MCF 10A (cell line): ENCODE measurements around the gene WNT7B. TPM values are rescaled to one million over a fixed set of nuclear protein-coding genes. Genes with fewer than 3 reads are reported as not detected.
A peak's percentile ranks its signal among the peaks of the same experiment; 100 is the strongest.

Experiments
- BruUV-seq: library from RNA; stranded (reverse); fragments of 400-500 nt; replicated peaks from 2 replicates; lab custom pipeline; 2021; lab: Mats Ljungman, UMichigan
- CTCF ChIA-PET: fragments of 300-600 bp; sonication (Branson Sonifier 250); formaldehyde crosslinking; extraction: SDS; loops from one replicate; lab custom pipeline; 2021; ENCODE audit warnings: antibody characterized with exemption, inconsistent platforms; lab: Yijun Ruan, JAX
- POLR2A ChIA-PET: fragments of 300-600, 350-650 bp; sonication (Branson Sonifier 250); formaldehyde crosslinking; extraction: SDS; loops from one replicate; lab custom pipeline; 2020; ENCODE audit warnings: antibody characterized with exemption, inconsistent platforms; lab: Yijun Ruan, JAX
- DNase-seq: peaks from one replicate; pipeline ENCODE4 v3.0.0-alpha.2; 2018; ENCODE audit not compliant: unreplicated experiment
- H3K27ac Mint-ChIP-seq: one replicate; pipeline ENCODE4 v1.8.0; 2022; ENCODE audit warnings: mild to moderate bottlenecking, low read depth, mixed read lengths; ENCODE audit not compliant: unreplicated experiment
- H3K27me3 Mint-ChIP-seq: one replicate; pipeline ENCODE4 v1.8.0; 2022; ENCODE audit warnings: mixed read lengths; ENCODE audit not compliant: insufficient read depth, unreplicated experiment
- H3K36me3 Mint-ChIP-seq: one replicate; pipeline ENCODE4 v1.8.0; 2022; ENCODE audit warnings: mild to moderate bottlenecking, moderate library complexity, mixed read lengths; ENCODE audit not compliant: insufficient read depth, unreplicated experiment
- H3K4me1 Mint-ChIP-seq: one replicate; pipeline ENCODE4 v1.8.0; 2022; ENCODE audit warnings: mixed read lengths; ENCODE audit not compliant: insufficient read depth, unreplicated experiment
- H3K4me3 Mint-ChIP-seq: one replicate; pipeline ENCODE4 v1.8.0; 2022; ENCODE audit warnings: mild to moderate bottlenecking, moderate library complexity, mixed read lengths; ENCODE audit not compliant: unreplicated experiment
- H3K9me3 Mint-ChIP-seq: one replicate; pipeline ENCODE4 v1.8.0; 2022; ENCODE audit warnings: mixed read lengths; ENCODE audit not compliant: unreplicated experiment
- intact Hi-C: fragments of 100-400 bp; cut with micrococcal nuclease; formaldehyde crosslinking; loops from 2 replicates; pipeline ENCODE4 v1.14.1; 2022
- total RNA-seq: library from RNA; stranded (reverse); gene quantifications from 2 replicates; pipeline ENCODE4 v1.2.3, GENCODE V29; 2022
- TF ChIP-seq, protein P1 (sequence below): fragments of 200-600 bp; IDR thresholded peaks from one replicate; pipeline ENCODE4 v1.8.0; 2022; ENCODE audit warnings: antibody characterized with exemption, mild to moderate bottlenecking; ENCODE audit not compliant: unreplicated experiment

Gene WNT7B
- total RNA-seq, 1 experiment from 2014 or later: 0.28 TPM

DNA sequence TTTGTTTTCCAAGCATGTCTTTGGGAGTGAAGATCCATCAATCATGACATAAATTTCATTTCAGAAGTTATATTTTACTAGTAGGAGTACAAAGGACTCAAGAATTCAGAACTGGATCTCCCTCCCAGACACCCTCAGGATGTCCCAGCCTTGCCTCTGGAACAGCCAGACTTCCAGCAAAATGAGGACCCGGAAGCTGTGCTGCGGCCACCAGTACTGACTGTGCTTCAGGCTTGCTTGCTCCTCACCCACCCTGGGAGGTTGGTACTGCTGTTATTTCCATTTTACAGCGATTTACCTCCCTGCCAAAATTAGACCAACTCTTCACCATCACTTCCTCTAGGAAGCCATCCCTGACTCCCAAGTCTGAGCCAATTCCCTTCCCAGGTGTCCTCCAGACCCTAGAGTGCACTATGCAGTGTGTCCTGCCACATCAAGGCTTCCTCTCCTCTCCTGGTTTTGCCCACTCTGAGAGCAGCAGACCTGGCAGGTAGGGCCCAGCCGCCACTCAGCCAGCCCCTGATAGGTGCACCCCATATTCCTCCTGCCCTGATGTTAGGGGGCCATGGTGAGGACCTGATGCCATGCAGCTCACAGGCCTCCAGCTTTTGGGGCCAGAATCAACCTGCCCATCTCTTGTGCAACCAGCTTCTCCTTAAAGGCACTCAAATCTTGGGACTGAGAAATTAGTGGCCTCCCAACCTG, 47.3 kb upstream of the WNT7B start:
- Mint-ChIP-seq H3K9me3 (no peaks in the 10 kb centered on the region), H3K4me3 (no peak overlapping the region), H3K36me3 (no peaks in the 10 kb centered on the region), H3K27ac (no peak overlapping the region), H3K27me3 (peaks cover 34% of the 10 kb centered on the region), H3K4me1 (peaks cover 10% of the 10 kb centered on the region)
- ChIA-PET CTCF (interaction anchor here (0.6 kb wide), 1 partner anchor 451 kb away, joined by 4 read pairs; no protein-coding TSS in a partner anchor), POLR2A (interaction anchor here (0.6 to 1.6 kb wide), 3 partner anchors 16 to 87 kb away, joined by 3 read pairs; no protein-coding TSS in a partner anchor)
- TF ChIP-seq, protein P1, sequence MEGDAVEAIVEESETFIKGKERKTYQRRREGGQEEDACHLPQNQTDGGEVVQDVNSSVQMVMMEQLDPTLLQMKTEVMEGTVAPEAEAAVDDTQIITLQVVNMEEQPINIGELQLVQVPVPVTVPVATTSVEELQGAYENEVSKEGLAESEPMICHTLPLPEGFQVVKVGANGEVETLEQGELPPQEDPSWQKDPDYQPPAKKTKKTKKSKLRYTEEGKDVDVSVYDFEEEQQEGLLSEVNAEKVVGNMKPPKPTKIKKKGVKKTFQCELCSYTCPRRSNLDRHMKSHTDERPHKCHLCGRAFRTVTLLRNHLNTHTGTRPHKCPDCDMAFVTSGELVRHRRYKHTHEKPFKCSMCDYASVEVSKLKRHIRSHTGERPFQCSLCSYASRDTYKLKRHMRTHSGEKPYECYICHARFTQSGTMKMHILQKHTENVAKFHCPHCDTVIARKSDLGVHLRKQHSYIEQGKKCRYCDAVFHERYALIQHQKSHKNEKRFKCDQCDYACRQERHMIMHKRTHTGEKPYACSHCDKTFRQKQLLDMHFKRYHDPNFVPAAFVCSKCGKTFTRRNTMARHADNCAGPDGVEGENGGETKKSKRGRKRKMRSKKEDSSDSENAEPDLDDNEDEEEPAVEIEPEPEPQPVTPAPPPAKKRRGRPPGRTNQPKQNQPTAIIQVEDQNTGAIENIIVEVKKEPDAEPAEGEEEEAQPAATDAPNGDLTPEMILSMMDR: no peak
- intact Hi-C loops: no loop called here
- no TSS peak for BruUV-seq
- no peak for DNase-seq

DNA sequence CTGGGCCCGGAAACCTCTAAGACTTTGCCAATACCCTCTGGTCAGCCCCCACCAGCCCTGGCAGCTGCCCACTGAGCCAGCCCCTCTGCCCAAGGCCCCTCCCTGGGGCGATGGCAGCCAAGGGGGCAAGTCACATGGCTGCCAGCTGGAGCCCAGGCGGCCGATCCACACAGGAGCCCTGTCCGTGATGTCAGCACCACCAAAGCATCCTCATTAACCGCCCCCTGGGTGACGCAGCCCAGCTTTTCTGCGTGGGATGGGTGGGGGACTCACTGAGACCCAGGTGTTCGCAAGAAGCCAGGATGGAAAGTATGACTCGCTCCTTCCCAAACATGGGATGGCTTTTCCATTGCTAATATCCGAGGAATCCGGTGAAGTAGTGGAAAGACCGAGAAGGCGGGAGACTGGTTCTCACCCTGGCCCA, 46.6 kb upstream of the WNT7B start:
- peak; percentile 25 for DNase-seq
- POLR2A ChIA-PET: interaction anchor here (0.6 kb wide), 1 partner anchor 88 kb away, joined by 3 read pairs; no protein-coding TSS in a partner anchor
- H3K27me3 Mint-ChIP-seq: peaks cover 34% of the 10 kb centered on the region
- BruUV-seq: no TSS peak
- H3K27ac Mint-ChIP-seq: no peak overlapping the region
- no peaks in the 10 kb centered on the region for H3K36me3 Mint-ChIP-seq
- CTCF ChIA-PET: no interaction called here
- H3K9me3 Mint-ChIP-seq: no peaks in the 10 kb centered on the region
- no peak overlapping the region for H3K4me3 Mint-ChIP-seq
- peaks cover 12% of the 10 kb centered on the region for H3K4me1 Mint-ChIP-seq
- TF ChIP-seq, protein P1: no peak
- intact Hi-C loops: no loop called here

DNA sequence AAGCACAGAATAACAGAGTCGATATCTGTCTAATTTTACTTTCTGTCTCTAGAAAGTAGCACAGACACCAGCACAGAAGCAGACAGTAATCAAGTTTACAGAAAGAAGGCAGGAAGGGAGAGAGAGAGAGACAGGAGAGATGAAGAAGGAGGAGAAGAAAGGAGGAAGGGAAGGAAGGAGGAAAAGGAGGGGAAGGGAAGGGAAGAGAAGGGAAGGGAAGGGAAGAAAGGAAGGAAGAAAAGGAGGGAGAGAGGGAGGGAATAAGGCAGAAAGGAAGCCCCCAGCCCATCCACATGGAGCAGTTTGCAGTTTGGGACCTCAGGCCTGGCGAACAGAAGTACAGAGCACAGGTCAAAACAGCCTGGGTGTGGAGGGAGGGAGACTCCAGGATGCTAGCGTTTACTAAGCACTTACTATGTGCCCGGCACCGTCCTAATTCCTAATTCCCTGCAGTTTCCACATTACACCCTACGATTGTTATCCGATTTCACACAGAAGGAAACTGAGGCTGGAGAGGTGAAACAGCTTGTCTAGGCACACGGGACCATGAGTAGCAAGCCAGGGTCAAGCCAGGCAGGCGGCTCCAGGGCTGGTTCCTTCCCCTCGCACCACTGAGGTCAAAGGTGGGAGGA, 46.0 kb upstream of the WNT7B start:
- TF ChIP-seq, protein P1: no peak
- CTCF ChIA-PET: interaction anchor here (0.6 to 1.3 kb wide), 2 partner anchors 17 to 28 kb away, joined by 3 to 4 read pairs; no protein-coding TSS in a partner anchor
- H3K4me3 Mint-ChIP-seq: no peak overlapping the region
- peaks cover 12% of the 10 kb centered on the region for H3K4me1 Mint-ChIP-seq
- intact Hi-C loops: no loop called here
- BruUV-seq: no TSS peak
- no peaks in the 10 kb centered on the region for H3K9me3 Mint-ChIP-seq
- DNase-seq: no peak
- no peaks in the 10 kb centered on the region for H3K36me3 Mint-ChIP-seq
- peaks cover 34% of the 10 kb centered on the region for H3K27me3 Mint-ChIP-seq
- no peak overlapping the region for H3K27ac Mint-ChIP-seq
- POLR2A ChIA-PET: no interaction called here

DNA sequence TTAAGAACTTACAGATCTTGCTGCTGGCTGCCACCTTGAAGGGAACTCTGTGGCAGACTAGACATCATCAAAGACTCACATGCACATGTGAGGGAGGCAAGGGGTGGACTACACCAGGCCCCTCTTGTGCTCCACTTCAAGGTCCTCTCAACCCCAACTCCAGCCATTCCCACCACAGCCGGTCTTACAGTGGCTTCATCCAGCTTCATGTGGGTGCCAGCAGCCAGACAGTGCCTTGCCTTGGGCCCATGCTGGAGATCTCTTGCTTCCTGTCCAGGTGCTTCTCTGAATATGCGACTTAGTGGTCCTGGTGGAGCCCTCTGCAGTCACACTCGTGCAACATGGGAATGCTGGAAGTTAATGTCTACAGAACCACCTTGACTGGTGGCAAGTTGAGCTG, 44.6 kb upstream of the WNT7B start:
- no TSS peak for BruUV-seq
- no peak overlapping the region for H3K27ac Mint-ChIP-seq
- DNase-seq: no peak
- peaks cover 7% of the 10 kb centered on the region for H3K4me1 Mint-ChIP-seq
- TF ChIP-seq, protein P1: no peak
- intact Hi-C loops: no loop called here
- no peaks in the 10 kb centered on the region for H3K9me3 Mint-ChIP-seq
- ChIA-PET CTCF (interaction anchor here (0.5 to 1.3 kb wide), 2 partner anchors 15 to 107 kb away, joined by 3 to 4 read pairs; no protein-coding TSS in a partner anchor), POLR2A (interaction anchor here (0.6 to 1.4 kb wide), 3 partner anchors 39 to 829 kb away, joined by 3 to 4 read pairs (median 4); no protein-coding TSS in a partner anchor)
- no peak overlapping the region for H3K4me3 Mint-ChIP-seq
- no peaks in the 10 kb centered on the region for H3K36me3 Mint-ChIP-seq
- H3K27me3 Mint-ChIP-seq: peaks cover 31% of the 10 kb centered on the region
